H1 (cell line): ENCODE measurements around the gene RASL10B. TPM values are rescaled to one million over a fixed set of nuclear protein-coding genes. Genes with fewer than 3 reads are reported as not detected.

ENCODE experiments used
- CTCF ChIA-PET: fragments of 300-600 bp; sonication (Branson Sonifier 250); formaldehyde crosslinking; loops from one replicate; lab custom pipeline; 2021; ENCODE audit not compliant: partially characterized antibody; lab: Charles Lee
- POLR2A ChIA-PET: fragments of 300-600 bp; sonication (Branson Sonifier 250); formaldehyde crosslinking; loops from one replicate; lab custom pipeline; 2021; ENCODE audit warnings: inconsistent platforms; ENCODE audit not compliant: partially characterized antibody; lab: Charles Lee
- DNase-seq, 2 experiments: peaks; one replicate each; pipeline versions ENCODE4 v3.0.0 to v3.0.0-alpha.2; 2010 to 2022; ENCODE audit warnings: low spot score in 2 of 2, low read depth in 1 of 2, mixed read lengths in 1 of 2
- FAIRE-seq: peaks from 2 replicates; lab custom pipeline; 2011; peaks lifted over from hg19 to GRCh38; lab: Jason Lieb, UNC
- H2AFZ ChIP-seq: 2 replicates; pipeline ENCODE4 v1.8.1; 2012; ENCODE audit warnings: low read length, inconsistent platforms
- H2AK5ac ChIP-seq: 2 replicates; pipeline ENCODE4 v1.6.1; 2013; ENCODE audit warnings: low read depth, low read length
- H2BK120ac ChIP-seq: replicated peaks from 2 replicates; pipeline ENCODE3; 2013; ENCODE audit warnings: low read depth, low read length, inconsistent platforms
- H2BK12ac ChIP-seq: 2 replicates; pipeline ENCODE4 v1.6.1; 2013; ENCODE audit warnings: low read depth, low read length
- H2BK15ac ChIP-seq: 2 replicates; pipeline ENCODE4 v1.6.1; 2013; ENCODE audit warnings: low read length
- H2BK20ac ChIP-seq: 2 replicates; pipeline ENCODE4 v1.6.1; 2013; ENCODE audit warnings: low read length
- H2BK5ac ChIP-seq: 2 replicates; pipeline ENCODE4 v1.6.1; 2013; ENCODE audit warnings: low read depth, low read length
- H3K14ac ChIP-seq: 2 replicates; pipeline ENCODE4 v1.6.1; 2013; ENCODE audit warnings: inconsistent platforms; ENCODE audit not compliant: insufficient read length
- H3K18ac ChIP-seq: 2 replicates; pipeline ENCODE4 v1.6.1; 2013; ENCODE audit warnings: low read length; ENCODE audit errors: extremely low read depth
- H3K23ac ChIP-seq: 2 replicates; pipeline ENCODE4 v1.6.1; 2013; ENCODE audit warnings: inconsistent platforms; ENCODE audit not compliant: insufficient read length
- H3K23me2 ChIP-seq: 2 replicates; pipeline ENCODE4 v1.6.1; 2013; ENCODE audit warnings: low read depth, low read length
- H3K27ac ChIP-seq: 2 replicates; pipeline ENCODE4 v1.6.1; 2011; ENCODE audit warnings: low read depth, low read length, inconsistent platforms
- H3K27me3 ChIP-seq, 4 experiments: replicated peaks in 1 of 4; 1 replicate in 1 of 4; 2 replicates in 3 of 4; pipeline versions ENCODE4 v1.6.1 to v1.8.1; 2011 to 2013; ENCODE audit warnings: low read length in 3 of 4, mild to moderate bottlenecking in 3 of 4, inconsistent platforms in 2 of 4, mixed read lengths in 2 of 4, moderate library complexity in 1 of 4; ENCODE audit not compliant: control insufficient read depth in 3 of 4, insufficient read depth in 3 of 4; ENCODE audit errors: extremely low read depth in 1 of 4
- H3K36me3 ChIP-seq, 4 experiments: 2 replicates each; pipeline versions ENCODE4 v1.6.1 to v1.8.1; 2011 to 2013; ENCODE audit warnings: mild to moderate bottlenecking in 4 of 4, low read length in 3 of 4, moderate library complexity in 2 of 4, control low read depth in 1 of 4, inconsistent platforms in 1 of 4; ENCODE audit not compliant: insufficient read depth in 4 of 4, control insufficient read depth in 2 of 4
- H3K4ac ChIP-seq: replicated peaks from 2 replicates; pipeline ENCODE3; 2013; ENCODE audit warnings: low read length, low read depth, mixed read lengths, inconsistent platforms; ENCODE audit not compliant: insufficient read length
- H3K4me1 ChIP-seq, 4 experiments: replicated peaks in 1 of 4; 1 replicate in 1 of 4; 2 replicates in 3 of 4; pipeline versions ENCODE4 v1.6.1 to v1.8.1; 2011 to 2013; ENCODE audit warnings: low read length in 3 of 4, inconsistent platforms in 2 of 4, mixed read lengths in 1 of 4; ENCODE audit not compliant: insufficient read depth in 4 of 4, control insufficient read depth in 3 of 4
- H3K4me2 ChIP-seq, 2 experiments: 2 replicates each; pipeline versions ENCODE4 v1.6.1 to v1.8.1; 2011 to 2013; ENCODE audit warnings: low read depth in 2 of 2, low read length in 2 of 2, control low read depth in 1 of 2, inconsistent platforms in 1 of 2, mild to moderate bottlenecking in 1 of 2; ENCODE audit not compliant: insufficient read depth in 1 of 2
- H3K4me3 ChIP-seq, 4 experiments: fragments of 200-600, 300-600 bp in 1 of 4; sonication (generic), shearing (Covaris generic), sonication (Bioruptor Twin) in 1 of 4; 2 replicates each; pipeline versions ENCODE4 v1.5.1 to v1.8.1; 2011 to 2016; ENCODE audit warnings: low read length in 4 of 4, low read depth in 3 of 4, control low read depth in 2 of 4, inconsistent platforms in 2 of 4, mild to moderate bottlenecking in 2 of 4, mixed read lengths in 1 of 4, moderate library complexity in 1 of 4; ENCODE audit not compliant: insufficient read depth in 2 of 4; ENCODE audit errors: extremely low read depth in 1 of 4
- H3K56ac ChIP-seq: replicated peaks from 2 replicates; pipeline ENCODE3; 2013; ENCODE audit warnings: low read depth, mild to moderate bottlenecking, mixed read lengths, low read length, inconsistent platforms; ENCODE audit not compliant: insufficient read length
- H3K79me1 ChIP-seq: 2 replicates; pipeline ENCODE4 v1.6.1; 2013; ENCODE audit warnings: low read depth, low read length, control low read depth
- H3K79me2 ChIP-seq, 2 experiments: 2 replicates each; pipeline versions ENCODE4 v1.6.1 to v1.8.1; 2012 to 2013; ENCODE audit warnings: low read length in 2 of 2, mild to moderate bottlenecking in 2 of 2, inconsistent platforms in 1 of 2; ENCODE audit not compliant: insufficient read depth in 2 of 2, control insufficient read depth in 1 of 2
- H3K9ac ChIP-seq, 4 experiments: replicated peaks in 1 of 4; 1 replicate in 1 of 4; 2 replicates in 3 of 4; pipeline versions ENCODE4 v1.6.1 to v1.8.1; 2011 to 2013; ENCODE audit warnings: low read depth in 3 of 4, low read length in 3 of 4, control low read depth in 2 of 4, mild to moderate bottlenecking in 2 of 4, moderate library complexity in 2 of 4, inconsistent platforms in 1 of 4; ENCODE audit errors: extremely low read depth in 1 of 4
- H3K9me3 ChIP-seq, 2 experiments: 2 replicates each; pipeline versions ENCODE4 v1.6.1 to v1.8.1; 2012 to 2013; ENCODE audit warnings: mild to moderate bottlenecking in 2 of 2, moderate library complexity in 2 of 2, control low read depth in 1 of 2, inconsistent platforms in 1 of 2, low read depth in 1 of 2, low read length in 1 of 2, mixed read lengths in 1 of 2; ENCODE audit not compliant: insufficient read depth in 2 of 2
- H4K20me1 ChIP-seq, 2 experiments: replicated peaks in 1 of 2; 2 replicates each; pipeline versions ENCODE3 to v1.8.1; 2011 to 2013; ENCODE audit warnings: inconsistent platforms in 2 of 2, low read length in 2 of 2, mild to moderate bottlenecking in 1 of 2; ENCODE audit not compliant: insufficient read depth in 2 of 2, control insufficient read depth in 1 of 2
- H4K5ac ChIP-seq: 2 replicates; pipeline ENCODE4 v1.6.1; 2013; ENCODE audit warnings: low read length, low read depth, mixed read lengths, inconsistent platforms; ENCODE audit not compliant: insufficient read length
- H4K8ac ChIP-seq: 2 replicates; pipeline ENCODE4 v1.8.0; 2013; ENCODE audit warnings: mild to moderate bottlenecking, moderate library complexity, low read length, inconsistent platforms; ENCODE audit not compliant: insufficient read depth; ENCODE audit errors: extremely low read depth
- H4K91ac ChIP-seq: replicated peaks from 2 replicates; pipeline ENCODE3; 2013; ENCODE audit warnings: low read length, mixed read lengths, inconsistent platforms; ENCODE audit not compliant: insufficient read length
- BCL11A ChIP-seq, 2 experiments: IDR thresholded peaks; one replicate each; pipeline ENCODE4 v1.6.1; 2011; ENCODE audit warnings: low read depth in 2 of 2, low read length in 2 of 2, mild to moderate bottlenecking in 2 of 2
- KDM5A ChIP-seq: fragments of 200-600 bp; IDR thresholded peaks from 2 replicates; pipeline ENCODE4 v1.7.1; 2012; ENCODE audit warnings: mild to moderate bottlenecking, low read length, inconsistent platforms, mixed read lengths
- SAP30 ChIP-seq: fragments of 300-600 bp; sonication (generic); IDR thresholded peaks from 2 replicates; pipeline ENCODE4 v1.7.1; 2012; ENCODE audit warnings: low read length, moderate library complexity, mild to moderate bottlenecking, inconsistent platforms; ENCODE audit not compliant: insufficient read depth, insufficient replicate concordance
- TCF12 ChIP-seq: IDR thresholded peaks from 2 replicates; pipeline ENCODE4 v1.6.1; 2011; ENCODE audit warnings: low read depth, mild to moderate bottlenecking, low read length
- WGBS, 2 experiments: shearing (Covaris generic) in 1 of 2; methylation state at CpG; one replicate each; pipeline versions ENCODE4 v1.1.6 to v1.1.7; 2013 to 2015; ENCODE audit warnings: low lambda C conversion rate in 2 of 2, mixed read lengths in 2 of 2, inconsistent platforms in 1 of 2, low coverage in 1 of 2, missing lambda C conversion rate in 1 of 2; ENCODE audit not compliant: insufficient replicate concordance in 2 of 2, insufficient coverage in 1 of 2, insufficient read length in 1 of 2; ENCODE audit errors: extremely low coverage in 1 of 2, missing lambda C conversion rate in 1 of 2; 5-methylcytosine and 5-hydroxymethylcytosine counted together
- polyA plus RNA-seq, 7 experiments: library from polyadenylated mRNA; depleted of rRNA in 3 of 7; stranded (reverse) in 5 of 7; unstranded in 2 of 7; fragments of >200 nt in 5 of 7; fragments of 200-250 nt in 2 of 7; gene quantifications; 1 replicate in 5 of 7; 2 replicates in 1 of 7; 4 replicates in 1 of 7; pipeline versions ENCODE4 v1.2.1 to v1.2.3, GENCODE V29; 2011 to 2013; ENCODE audit warnings: missing spikeins in 2 of 7, mixed read lengths in 2 of 7
- total RNA-seq: library from RNA; stranded (reverse); fragmentation: NEBNext Ultra II Directional; extraction: Animal tissue kit (Norgen Biotek cat#: 25700); gene quantifications from 2 replicates; pipeline ENCODE4 v1.2.1, GENCODE V29; 2021

RASL10B gene
- total and polyA plus RNA-seq, 2 of the 8 experiments (the other 6 are each of a cell fraction or from before 2014, with no cell fraction given) = 17.5 to 22.8 TPM

- no peak overlapping the region for H2BK15ac ChIP-seq
- H3K18ac ChIP-seq = no peak overlapping the region
- no peak overlapping the region for H2AFZ ChIP-seq
- no peak overlapping the region for H3K23ac ChIP-seq
- H3K36me3 ChIP-seq = no peaks in the 10 kb centered on the region
- H4K5ac ChIP-seq = no peak overlapping the region
- H4K91ac ChIP-seq = no peak overlapping the region
- H2BK20ac ChIP-seq = no peak overlapping the region
- WGBS, 2 experiments = 86% methylated on average over 5 of the region's 5 CpGs; no CpG with 5 or more reads in 1 of the 2 experiments
- H4K20me1 ChIP-seq = no peaks in the 10 kb centered on the region
- peaks cover 0 to 3% (median 2%) of the 10 kb centered on the region in 4 experiments; a peak in 3 of 7 replicates for H3K27me3 ChIP-seq
- H3K9ac ChIP-seq = no peak overlapping the region
- no peak overlapping the region for H3K14ac ChIP-seq
- no peak overlapping the region for H2AK5ac ChIP-seq
- ChIA-PET POLR2A (interaction anchor here (0.6 to 1.6 kb wide), 4 partner anchors 47 to 1598 kb away, joined by 3 to 7 read pairs (median 4); partner anchors contain the start of gene TAF15), CTCF (interaction anchor here (1.1 to 13.0 kb wide), 5 partner anchors 11 to 44 kb away, joined by 5 to 247 read pairs (median 83); partner anchors contain the start of genes GAS2L2 and MMP28)
- no peak overlapping the region for H2BK120ac ChIP-seq
- H3K9me3 ChIP-seq = no peaks in the 10 kb centered on the region; a peak in 1 of 4 replicates
- DNase-seq = no peak
- peaks cover 0 to 12% (median 7%) of the 10 kb centered on the region in 4 experiments; a peak in 5 of 7 replicates for H3K4me1 ChIP-seq
- no peak overlapping the region for H2BK12ac ChIP-seq
- H2BK5ac ChIP-seq = no peak overlapping the region
- no peak overlapping the region for H3K56ac ChIP-seq
- no peak overlapping the region for H3K27ac ChIP-seq
- H3K79me2 ChIP-seq = no peaks in the 10 kb centered on the region
- H3K4me2 ChIP-seq = no peak overlapping the region
- no peak for FAIRE-seq
- no peak overlapping the region for H3K4ac ChIP-seq
- no peaks in the 10 kb centered on the region for H3K79me1 ChIP-seq
- no peak overlapping the region for H3K4me3 ChIP-seq
- no peaks in the 10 kb centered on the region for H3K23me2 ChIP-seq
- no peak overlapping the region for H4K8ac ChIP-seq
- TF ChIP-seq TCF12 (no peak), SAP30 (no peak), BCL11A (IDR thresholded peaks at IDR 0.05; ENCODE audit: low read depth in 2 of 2, low read length in 2 of 2) (no peak), KDM5A (no peak)
Observed at GRCh38 chr17:35761601-35762000, 30.2 kb downstream of the RASL10B start.
